GM08714 (cell line): Measurements from ENCODE around the gene SSR4.

Experiments
- H3K4me3 ChIP-seq: fragments of 200-500 bp; sonication (Bioruptor generic); 2 replicates; pipeline ENCODE4 v1.5.1; 2014; ENCODE audit warnings: mild to moderate bottlenecking, low read length, inconsistent platforms
- ZNF274 ChIP-seq: IDR thresholded peaks from 2 replicates; pipeline ENCODE4 v1.6.1; 2012; ENCODE audit warnings: mild to moderate bottlenecking, low read depth, low read length

The SSR4 gene

GRCh38 chrX:153819384-153820040, 25.0 kb downstream of the SSR4 start:
- no peak overlapping the region for H3K4me3 ChIP-seq
- no peak for TF ChIP-seq ZNF274

- H3K4me3 ChIP-seq: no peak overlapping the region
Measured at GRCh38 chrX:153820601-153821000, 26.1 kb downstream of the SSR4 start.

GRCh38 chrX:153821066-153821465, 26.6 kb downstream of the SSR4 start:
- no peak for TF ChIP-seq ZNF274
- no peak overlapping the region for H3K4me3 ChIP-seq

More at GRCh38 chrX:153820601-153821000, 26.1 kb downstream of the SSR4 start:
- TF ChIP-seq ZNF274: no peak

DNA sequence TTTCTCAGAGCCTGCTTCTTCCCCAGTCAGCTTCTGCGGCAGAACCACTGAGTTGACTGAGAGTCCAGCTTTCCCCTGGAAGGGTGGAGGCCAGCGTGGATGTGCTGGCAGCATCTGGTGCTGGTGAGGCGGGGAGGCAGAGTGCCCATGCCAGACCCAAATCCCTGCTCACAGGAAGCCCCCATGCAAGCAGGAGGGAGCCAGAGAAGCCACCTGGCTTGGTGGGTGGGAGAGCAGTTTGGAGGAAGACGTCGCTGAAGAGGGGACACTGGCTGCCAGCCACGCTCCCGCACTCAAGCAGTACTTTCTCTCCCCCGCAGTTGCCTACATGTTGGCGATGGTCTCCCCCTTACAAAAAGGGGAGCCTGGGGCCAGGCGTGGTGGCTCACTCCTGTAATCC, 29.9 kb downstream of the SSR4 start:
- no peak overlapping the region for H3K4me3 ChIP-seq
- TF ChIP-seq ZNF274: no peak

DNA sequence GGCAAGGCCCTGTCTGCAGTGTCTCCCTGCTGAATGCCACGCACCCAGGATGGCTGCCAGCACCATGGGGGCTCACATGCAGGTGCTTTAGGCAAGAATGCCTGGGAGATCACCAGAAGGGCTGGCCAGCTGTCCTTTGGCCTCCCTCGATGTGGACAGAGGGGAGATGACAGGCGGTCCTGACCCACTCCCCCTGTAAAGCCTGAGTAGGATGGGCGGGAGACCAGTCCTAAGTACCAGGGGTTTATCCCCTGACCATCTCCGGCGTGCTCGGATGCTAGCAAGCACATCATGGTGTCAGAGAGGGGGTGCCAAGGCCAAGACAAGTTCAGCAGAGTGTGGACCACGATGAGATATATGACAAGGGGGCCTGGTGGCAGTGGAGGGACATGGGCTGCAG, 30.6 kb downstream of the SSR4 start:
- no peak overlapping the region for H3K4me3 ChIP-seq
- no peak for TF ChIP-seq ZNF274

GRCh38 chrX:153827016-153827415, 32.5 kb downstream of the SSR4 start:
- H3K4me3 ChIP-seq: no peak overlapping the region
- no peak for TF ChIP-seq ZNF274

- no peak overlapping the region for H3K4me3 ChIP-seq
- no peak for TF ChIP-seq ZNF274
Measured at GRCh38 chrX:153827903-153828302, 33.4 kb downstream of the SSR4 start.

GRCh38 chrX:153828308-153828707, 33.8 kb downstream of the SSR4 start:
- H3K4me3 ChIP-seq: no peak overlapping the region
- no peak for TF ChIP-seq ZNF274

- TF ChIP-seq ZNF274: no peak
- H3K4me3 ChIP-seq: no peak overlapping the region
Measured at GRCh38 chrX:153828723-153829548, 34.5 kb downstream of the SSR4 start.

DNA sequence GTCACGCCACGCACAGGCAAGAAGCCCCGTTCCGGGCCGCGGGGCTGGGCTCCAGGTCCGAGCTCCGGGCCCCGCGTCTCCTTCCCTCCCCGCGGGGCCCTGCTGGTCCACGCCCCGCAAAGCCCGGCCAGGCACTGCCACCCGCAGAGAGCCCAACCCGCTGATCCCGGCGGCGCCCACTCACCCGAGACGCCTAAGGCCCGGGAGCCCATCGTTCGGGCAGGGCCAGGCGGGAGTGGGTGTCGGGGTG, 35.0 kb downstream of the SSR4 start:
- TF ChIP-seq ZNF274: no peak
- no peak overlapping the region for H3K4me3 ChIP-seq

GRCh38 chrX:153829799-153830639, 35.6 kb downstream of the SSR4 start, which contains the start of gene PDZD4:
Gene PDZD4 (minus strand): TSS chrX:153830544. CDS start chrX:153830298, 246 bp downstream.
- TF ChIP-seq ZNF274: no peak
- no peak within 1 kb of the TSS for H3K4me3 ChIP-seq

DNA sequence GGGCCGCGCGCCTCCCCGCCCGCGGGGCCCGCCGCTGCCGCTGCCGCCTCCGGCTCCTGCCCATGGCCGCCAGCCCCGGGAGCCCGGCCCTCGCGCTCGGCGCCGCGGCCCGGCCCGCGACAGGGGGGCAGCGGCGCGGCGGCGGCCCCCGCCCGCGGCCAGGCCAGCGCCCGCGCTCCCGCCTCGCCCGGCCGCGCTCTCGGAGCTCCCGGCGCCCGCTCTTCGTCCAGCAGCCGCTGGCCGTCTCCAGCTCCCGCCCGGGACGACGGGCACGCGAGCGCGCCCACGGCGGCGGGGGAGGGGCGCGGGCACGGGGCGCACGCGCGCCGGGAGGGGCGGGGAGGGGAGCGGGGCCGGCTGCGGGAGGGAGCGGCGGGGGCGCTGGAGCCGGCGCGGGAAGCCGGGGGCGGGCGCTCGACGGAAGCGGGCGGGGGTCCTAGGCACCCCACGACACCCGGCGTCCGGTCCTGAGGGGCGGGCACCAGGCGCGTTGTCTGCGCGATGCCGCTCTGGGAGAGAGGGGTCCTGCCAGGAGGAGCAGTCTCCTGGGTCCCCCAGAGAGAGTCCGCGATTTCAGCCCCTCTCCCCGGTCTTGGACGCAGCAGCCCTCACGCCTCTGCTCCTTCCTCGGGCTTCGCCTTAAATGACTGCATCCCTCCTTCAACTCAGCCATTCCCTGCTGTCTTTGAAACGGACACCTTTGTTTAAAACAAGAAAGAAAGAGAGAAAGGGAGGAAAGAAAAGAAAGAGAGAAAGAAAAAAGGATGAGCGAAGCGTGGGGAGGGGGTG, 36.4 kb downstream of the SSR4 start:
- TF ChIP-seq ZNF274: no peak
- no peak overlapping the region for H3K4me3 ChIP-seq

GRCh38 chrX:153831429-153832150, 37.1 kb downstream of the SSR4 start:
- no peak overlapping the region for H3K4me3 ChIP-seq
- no peak for TF ChIP-seq ZNF274
